Measurements from ENCODE around the gene OR8B3.
"Not testable (repeated sequence)": the region's sequence is repeated elsewhere in the genome, so short reads cannot be mapped to it uniquely, and the experiment has no call there.

The OR8B3 gene

DNA sequence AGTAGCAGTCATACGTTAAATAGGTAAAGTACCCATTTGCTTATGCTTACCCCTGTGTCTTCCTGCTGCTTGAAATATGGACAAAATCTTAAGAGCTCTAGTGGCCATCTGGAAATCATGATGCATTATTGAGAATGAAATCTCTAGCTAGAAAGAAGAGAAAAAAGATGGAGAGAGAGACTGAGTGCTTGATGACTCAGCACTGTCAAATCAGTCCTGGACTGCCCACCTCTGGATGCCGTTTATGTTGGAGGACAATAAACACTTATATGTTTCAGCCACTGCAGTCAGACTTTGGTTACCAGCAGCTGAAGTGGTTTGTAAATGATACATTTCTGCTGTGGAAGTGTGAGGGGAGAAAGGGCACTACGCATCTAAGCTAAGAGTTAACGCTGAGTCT is 22.2 kb upstream of the OR8B3 start:
- Histone ChIP-seq H3K27ac (no peak overlapping the region), H3K36me3 (replicated peaks) (no peaks in the 10 kb centered on the region), H3K27me3 (replicated peaks) (no peaks in the 10 kb centered on the region), H3K4me3 (ENCODE audit: low read depth, low read length) (no peak overlapping the region)
- in situ Hi-C loops (cut with HindIII; ENCODE audit: low pct_ligation_motif_present, low sequenced_read_pairs) = loop anchor here (25.0 kb wide), 1 partner anchor 166 kb away; no protein-coding TSS in a partner anchor
- TF ChIP-seq, protein P1, sequence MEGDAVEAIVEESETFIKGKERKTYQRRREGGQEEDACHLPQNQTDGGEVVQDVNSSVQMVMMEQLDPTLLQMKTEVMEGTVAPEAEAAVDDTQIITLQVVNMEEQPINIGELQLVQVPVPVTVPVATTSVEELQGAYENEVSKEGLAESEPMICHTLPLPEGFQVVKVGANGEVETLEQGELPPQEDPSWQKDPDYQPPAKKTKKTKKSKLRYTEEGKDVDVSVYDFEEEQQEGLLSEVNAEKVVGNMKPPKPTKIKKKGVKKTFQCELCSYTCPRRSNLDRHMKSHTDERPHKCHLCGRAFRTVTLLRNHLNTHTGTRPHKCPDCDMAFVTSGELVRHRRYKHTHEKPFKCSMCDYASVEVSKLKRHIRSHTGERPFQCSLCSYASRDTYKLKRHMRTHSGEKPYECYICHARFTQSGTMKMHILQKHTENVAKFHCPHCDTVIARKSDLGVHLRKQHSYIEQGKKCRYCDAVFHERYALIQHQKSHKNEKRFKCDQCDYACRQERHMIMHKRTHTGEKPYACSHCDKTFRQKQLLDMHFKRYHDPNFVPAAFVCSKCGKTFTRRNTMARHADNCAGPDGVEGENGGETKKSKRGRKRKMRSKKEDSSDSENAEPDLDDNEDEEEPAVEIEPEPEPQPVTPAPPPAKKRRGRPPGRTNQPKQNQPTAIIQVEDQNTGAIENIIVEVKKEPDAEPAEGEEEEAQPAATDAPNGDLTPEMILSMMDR (IDR thresholded peaks at IDR 0.05; ENCODE audit: low read depth, low read length, missing control alignments) = no peak
- no peak for DNase-seq

DNA sequence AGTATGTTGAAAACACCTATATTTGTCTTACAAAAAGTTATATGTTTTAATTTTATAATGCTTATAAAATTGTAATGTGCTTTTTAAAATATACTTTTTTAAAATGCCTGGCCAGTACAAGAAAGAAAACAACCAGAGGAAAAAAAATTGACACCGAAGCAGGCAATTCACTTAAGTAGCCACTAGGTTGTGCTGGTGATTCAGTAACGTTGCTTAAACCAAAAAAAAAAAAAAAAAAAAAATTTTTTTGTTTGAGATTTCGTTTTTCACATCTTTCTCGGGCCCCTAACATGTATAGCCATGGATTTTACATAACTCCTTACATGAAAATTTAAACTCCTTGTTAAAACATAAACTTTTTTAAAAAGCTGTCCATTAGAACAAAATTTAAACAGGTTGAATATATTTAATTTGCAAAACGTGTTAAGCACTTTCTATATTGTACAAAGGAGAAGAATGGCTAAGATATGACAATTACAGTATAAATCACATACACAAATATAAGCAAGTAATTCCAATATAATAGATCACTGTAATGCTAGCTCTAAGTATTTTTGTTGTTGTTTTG is 16.6 kb upstream of the OR8B3 start:
- Histone ChIP-seq H3K27me3 (replicated peaks) (no peaks in the 10 kb centered on the region), H3K36me3 (replicated peaks) (no peaks in the 10 kb centered on the region), H3K27ac (no peak overlapping the region), H3K4me3 (ENCODE audit: low read depth, low read length) (no peak overlapping the region)
- TF ChIP-seq, protein P1 (IDR thresholded peaks at IDR 0.05; ENCODE audit: low read depth, low read length, missing control alignments) = peak; percentile 66
- peak; percentile 7 for DNase-seq
- in situ Hi-C loops (cut with HindIII; ENCODE audit: low pct_ligation_motif_present, low sequenced_read_pairs) = loop anchor here (25.0 kb wide), 1 partner anchor 172 kb away; no protein-coding TSS in a partner anchor

DNA sequence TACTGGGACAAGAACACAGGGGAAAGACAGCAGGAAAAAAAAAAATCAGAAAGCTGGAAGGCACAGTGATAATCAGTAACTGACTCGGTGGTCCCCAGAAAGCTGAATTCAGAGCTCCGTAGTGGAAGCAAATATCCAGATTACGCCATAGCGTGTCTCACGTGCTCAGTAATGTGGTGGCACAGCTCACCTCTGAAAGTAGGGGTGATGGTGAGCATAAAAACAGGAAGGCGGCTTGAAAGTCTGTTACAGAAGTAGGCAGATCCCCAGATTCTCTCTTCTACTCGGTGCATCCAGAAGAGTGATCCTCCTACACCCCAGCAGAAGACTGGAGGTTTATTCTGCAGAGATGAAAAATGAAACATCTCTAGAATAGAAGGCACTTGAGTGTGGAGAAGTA is 11.1 kb upstream of the OR8B3 start:
- Histone ChIP-seq H3K36me3 (replicated peaks) (no peaks in the 10 kb centered on the region), H3K27ac (no peak overlapping the region), H3K27me3 (replicated peaks) (no peaks in the 10 kb centered on the region), H3K4me3 (ENCODE audit: low read depth, low read length) (no peak overlapping the region)
- in situ Hi-C loops (cut with HindIII; ENCODE audit: low pct_ligation_motif_present, low sequenced_read_pairs) = loop anchor here (25.0 kb wide), 1 partner anchor 177 kb away; no protein-coding TSS in a partner anchor
- DNase-seq = no peak
- TF ChIP-seq, protein P1 (IDR thresholded peaks at IDR 0.05; ENCODE audit: low read depth, low read length, missing control alignments) = no peak

DNA sequence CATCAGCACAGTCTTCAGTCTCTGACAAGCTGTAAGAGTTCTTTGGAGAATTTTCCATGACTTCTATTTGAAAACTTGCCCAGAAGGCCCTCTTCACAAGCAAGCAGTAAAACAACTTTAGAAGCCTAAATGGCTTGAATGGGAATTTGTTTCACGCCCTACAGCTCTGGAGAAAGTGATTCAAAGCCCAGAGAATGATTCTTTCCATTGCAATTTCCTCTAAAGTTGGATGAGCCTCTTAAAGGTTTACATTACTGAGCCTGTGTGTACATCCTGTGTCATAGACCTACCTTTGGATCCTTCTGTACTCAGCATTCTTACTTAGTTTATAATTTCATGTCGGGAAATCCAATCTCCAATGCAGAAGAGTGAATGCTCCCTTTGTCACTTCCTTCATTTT is 6.8 kb upstream of the OR8B3 start:
- Histone ChIP-seq H3K27me3 (replicated peaks) (no peaks in the 10 kb centered on the region), H3K4me3 (ENCODE audit: low read depth, low read length) (no peak overlapping the region), H3K27ac (no peak overlapping the region), H3K36me3 (replicated peaks) (no peaks in the 10 kb centered on the region)
- no peak for DNase-seq
- TF ChIP-seq, protein P1 (IDR thresholded peaks at IDR 0.05; ENCODE audit: low read depth, low read length, missing control alignments) = no peak
- in situ Hi-C loops (cut with HindIII; ENCODE audit: low pct_ligation_motif_present, low sequenced_read_pairs) = loop anchor here (25.0 kb wide), 1 partner anchor 182 kb away; no protein-coding TSS in a partner anchor

DNA sequence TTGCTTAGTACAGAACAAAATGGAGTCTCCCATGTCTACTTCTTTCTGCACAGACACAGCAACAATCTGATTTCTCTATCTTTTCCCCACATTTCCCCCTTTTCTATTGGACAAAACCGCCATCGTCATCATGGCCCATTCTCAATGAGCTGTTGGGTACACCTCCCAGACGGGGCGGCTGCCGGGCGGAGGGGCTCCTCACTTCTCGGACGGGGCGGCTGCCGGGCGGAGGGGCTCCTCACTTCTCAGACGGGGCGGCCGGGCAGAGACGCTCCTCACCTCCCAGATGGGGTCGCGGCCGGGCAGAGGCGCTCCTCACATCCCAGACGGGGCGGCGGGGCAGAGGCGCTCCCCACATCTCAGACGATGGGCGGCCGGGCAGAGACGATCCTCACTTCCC is 4.4 kb upstream of the OR8B3 start:
- not testable (repeated sequence) for DNase-seq; H3K4me3 ChIP-seq (ENCODE audit: low read depth, low read length); H3K27me3 ChIP-seq (replicated peaks); H3K36me3 ChIP-seq (replicated peaks); H3K27ac ChIP-seq
- in situ Hi-C loops (cut with HindIII; ENCODE audit: low pct_ligation_motif_present, low sequenced_read_pairs) = loop anchor here (25.0 kb wide), 1 partner anchor 184 kb away; no protein-coding TSS in a partner anchor

GRCh38 chr11:124402326-124402922 is 3.6 kb upstream of the OR8B3 start:
- no peaks in the 10 kb centered on the region for H3K27me3 ChIP-seq (replicated peaks)
- DNase-seq = peak; percentile 89
- H3K4me3 ChIP-seq (ENCODE audit: low read depth, low read length) = no peak overlapping the region
- H3K36me3 ChIP-seq (replicated peaks) = no peaks in the 10 kb centered on the region
- H3K27ac ChIP-seq = no peak overlapping the region
- TF ChIP-seq, protein P1 (IDR thresholded peaks at IDR 0.05; ENCODE audit: low read depth, low read length, missing control alignments) = peak; percentile 88
- in situ Hi-C loops (cut with HindIII; ENCODE audit: low pct_ligation_motif_present, low sequenced_read_pairs) = loop anchor here (25.0 kb wide), 1 partner anchor 185 kb away; no protein-coding TSS in a partner anchor

GRCh38 chr11:124396847-124397246 is 2.0 kb downstream of the OR8B3 start:
- H3K36me3 ChIP-seq (replicated peaks); H3K27ac ChIP-seq; DNase-seq; H3K27me3 ChIP-seq (replicated peaks); H3K4me3 ChIP-seq (ENCODE audit: low read depth, low read length); in situ Hi-C loops (cut with HindIII; ENCODE audit: low pct_ligation_motif_present, low sequenced_read_pairs): not testable (repeated sequence)
